Measurements from ENCODE around the gene AMOTL2.

DNA sequence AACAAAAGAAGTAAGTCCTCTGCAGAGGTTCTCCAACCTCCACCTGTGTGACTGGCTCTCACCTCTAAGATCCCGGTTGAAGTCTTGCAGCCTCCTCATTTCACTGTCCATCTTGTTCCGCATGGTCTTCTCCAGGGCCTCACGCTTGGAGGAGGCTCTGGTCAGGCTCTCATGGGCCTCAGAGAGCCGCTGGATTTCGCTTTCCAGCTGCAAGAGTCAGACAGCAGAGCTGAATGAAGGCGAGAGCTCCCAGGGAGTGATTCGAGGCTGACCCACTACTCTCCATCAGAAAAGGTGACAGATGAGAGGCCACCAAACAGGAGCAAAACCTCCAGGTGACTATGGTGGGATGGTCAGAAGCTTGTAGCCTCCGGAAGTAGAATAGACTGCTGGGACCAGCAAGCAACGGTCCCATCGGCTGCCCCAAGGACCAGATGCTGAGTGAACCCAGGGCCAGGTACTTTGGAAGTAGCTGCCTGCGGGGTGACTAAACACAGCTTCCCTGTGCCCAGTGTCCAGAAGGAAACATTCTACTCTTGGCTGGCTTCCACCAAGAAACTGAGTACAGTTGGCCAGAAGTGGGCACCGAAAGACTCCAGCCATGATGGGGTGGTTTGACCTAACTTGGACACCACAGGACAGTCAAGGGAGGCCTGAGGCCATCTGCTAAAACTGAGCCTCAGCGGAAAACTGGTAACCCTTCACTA is 7.9 kb downstream of the AMOTL2 start:
- TF ChIP-seq, protein P1, sequence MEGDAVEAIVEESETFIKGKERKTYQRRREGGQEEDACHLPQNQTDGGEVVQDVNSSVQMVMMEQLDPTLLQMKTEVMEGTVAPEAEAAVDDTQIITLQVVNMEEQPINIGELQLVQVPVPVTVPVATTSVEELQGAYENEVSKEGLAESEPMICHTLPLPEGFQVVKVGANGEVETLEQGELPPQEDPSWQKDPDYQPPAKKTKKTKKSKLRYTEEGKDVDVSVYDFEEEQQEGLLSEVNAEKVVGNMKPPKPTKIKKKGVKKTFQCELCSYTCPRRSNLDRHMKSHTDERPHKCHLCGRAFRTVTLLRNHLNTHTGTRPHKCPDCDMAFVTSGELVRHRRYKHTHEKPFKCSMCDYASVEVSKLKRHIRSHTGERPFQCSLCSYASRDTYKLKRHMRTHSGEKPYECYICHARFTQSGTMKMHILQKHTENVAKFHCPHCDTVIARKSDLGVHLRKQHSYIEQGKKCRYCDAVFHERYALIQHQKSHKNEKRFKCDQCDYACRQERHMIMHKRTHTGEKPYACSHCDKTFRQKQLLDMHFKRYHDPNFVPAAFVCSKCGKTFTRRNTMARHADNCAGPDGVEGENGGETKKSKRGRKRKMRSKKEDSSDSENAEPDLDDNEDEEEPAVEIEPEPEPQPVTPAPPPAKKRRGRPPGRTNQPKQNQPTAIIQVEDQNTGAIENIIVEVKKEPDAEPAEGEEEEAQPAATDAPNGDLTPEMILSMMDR (conservative IDR thresholded peaks at IDR 0.05; ENCODE audit: low read depth, low read length) = no peak
- no peak for TF ChIP-seq EZH2 (IDR thresholded peaks at IDR 0.05; ENCODE audit: borderline replicate concordance, low read depth, low read length, poor library complexity, severe bottlenecking)

All from A673 (cell line).